Measurements from ENCODE around the gene BET1L.

GRCh38 chr11:251550-251949 lies 44.4 kb upstream of the BET1L start:
- TF ChIP-seq CTCF (IDR thresholded peaks at IDR 0.05): no peak
- TF ChIP-seq POLR2A (IDR thresholded peaks at IDR 0.05): no peak
